ENCODE data around the gene HPCA. TPM values are rescaled to one million over a fixed set of nuclear protein-coding genes. Genes with fewer than 3 reads are reported as not detected.

Gene HPCA
- total and polyA plus RNA-seq, 2 of the 4 experiments (the other 2 are of a cell fraction): 0.22 TPM; not detected in 1

- no peak overlapping the region for H2AK5ac ChIP-seq (ENCODE audit: low read depth, low read length)
- ATAC-seq (ENCODE audit: low read depth) (no peak), DNase-seq (no peak)
- no peak overlapping the region for H2BK120ac ChIP-seq (ENCODE audit: low read depth, low read length)
- H2AK9ac ChIP-seq (replicated peaks; ENCODE audit: low read depth, low read length, poor library complexity): no peak overlapping the region
- no peaks in the 10 kb centered on the region for H3K9me3 ChIP-seq (ENCODE audit: control insufficient read depth, insufficient read depth, low read length)
- no peak overlapping the region for H4K8ac ChIP-seq (ENCODE audit: low read depth in 2 of 2, low read length in 2 of 2)
- no peak overlapping the region for H3K14ac ChIP-seq (replicated peaks; ENCODE audit: low read depth, low read length)
- H3K27ac ChIP-seq (ENCODE audit: insufficient read depth, low read length): no peak overlapping the region
- peaks cover 3% of the 10 kb centered on the region; the same call in 1 of the 2 replicates for H3K9me1 ChIP-seq (ENCODE audit: insufficient read depth, low read length)
- in situ Hi-C loops (cut with MboI; ENCODE audit: low sequenced_read_pairs): no loop called here
- H3K4me2 ChIP-seq (ENCODE audit: low read depth, low read length): no peak overlapping the region
- H3K79me1 ChIP-seq (ENCODE audit: low read depth in 1 of 2, low read length in 2 of 2): peaks cover 0 to 11% of the 10 kb centered on the region in 2 experiments; a peak in 2 of 4 replicates
- TF ChIP-seq BHLHE40 (IDR thresholded peaks at IDR 0.05; ENCODE audit: low read depth, low read length) (no peak), RAD21 (IDR thresholded peaks at IDR 0.05; ENCODE audit: low read length) (no peak), SMC3 (IDR thresholded peaks at IDR 0.05; ENCODE audit: low read depth, low read length) (no peak), CEBPB (IDR thresholded peaks at IDR 0.05; ENCODE audit: low read depth, low read length) (no peak), ELK1 (IDR thresholded peaks at IDR 0.05; ENCODE audit: borderline replicate concordance, low read depth, low read length) (no peak), CHD1 (IDR thresholded peaks at IDR 0.05; ENCODE audit: low read depth, low read length) (no peak), RFX5 (IDR thresholded peaks at IDR 0.05; ENCODE audit: low read depth, low read length) (no peak), FOS (IDR thresholded peaks at IDR 0.05; ENCODE audit: low read depth, low read length) (no peak), POLR2A (IDR thresholded peaks at IDR 0.05; ENCODE audit: low read depth, low read length) (no peak), RCOR1 (IDR thresholded peaks at IDR 0.05; ENCODE audit: insufficient replicate concordance, low read length) (no peak), MAFK (IDR thresholded peaks at IDR 0.05; ENCODE audit: low read depth, low read length) (no peak), MAZ (IDR thresholded peaks at IDR 0.05; ENCODE audit: borderline replicate concordance, low read depth, low read length) (no peak), CTCF (conservative IDR thresholded peaks at IDR 0.05; ENCODE audit: low read depth, low read length) (no peak), NFE2L2 (IDR thresholded peaks at IDR 0.05; ENCODE audit: low read depth, low read length) (no peak), MXI1 (IDR thresholded peaks at IDR 0.05; ENCODE audit: borderline replicate concordance, low read depth, low read length) (no peak), USF2 (IDR thresholded peaks at IDR 0.05; ENCODE audit: low read depth, low read length) (no peak)
- no peak overlapping the region for H3K4ac ChIP-seq (ENCODE audit: low read depth, low read length)
- ChIA-PET POLR2A (ENCODE audit: unreplicated experiment) (no interaction called here), CTCF (interaction anchor here (1.2 kb wide), 1 partner anchor 11 kb away, joined by 3 read pairs; no protein-coding TSS in a partner anchor)
- no peak overlapping the region for H2AFZ ChIP-seq (replicated peaks; ENCODE audit: low read length, poor library complexity)
- H3K36me3 ChIP-seq (ENCODE audit: control insufficient read depth, insufficient read depth, low read length): peaks cover 24% of the 10 kb centered on the region
- intact Hi-C loops (cut with micrococcal nuclease): no loop called here
- H3K27me3 ChIP-seq (ENCODE audit: control insufficient read depth, insufficient read depth, low read length): no peaks in the 10 kb centered on the region
- H3K23ac ChIP-seq (ENCODE audit: low read depth, low read length): no peak overlapping the region
- dilution Hi-C loops (cut with HindIII; ENCODE audit: low sequenced_read_pairs, unreplicated experiment): no loop called here
- no peak overlapping the region for H4K91ac ChIP-seq (ENCODE audit: insufficient read depth, low read depth, low read length)
- H4K5ac ChIP-seq (ENCODE audit: low read depth, low read length): no peak overlapping the region
- H3K56ac ChIP-seq (ENCODE audit: extremely low read depth, insufficient read depth, low read length): no peak overlapping the region
- peaks cover 7% of the 10 kb centered on the region; the same call in 1 of the 2 replicates for H4K20me1 ChIP-seq (ENCODE audit: insufficient read depth, low read length)
- no peak overlapping the region for H2BK5ac ChIP-seq (ENCODE audit: low read depth, low read length, poor library complexity, severe bottlenecking)
- H2BK20ac ChIP-seq (ENCODE audit: low read depth, low read length): no peak overlapping the region
- no peak overlapping the region for H2BK15ac ChIP-seq (ENCODE audit: low read depth, low read length)
- peaks cover 8% of the 10 kb centered on the region for H3K4me1 ChIP-seq (ENCODE audit: control insufficient read depth, insufficient read depth, low read length)
- no peak overlapping the region for H3K9ac ChIP-seq (ENCODE audit: low read depth, low read length)
- H3K18ac ChIP-seq (ENCODE audit: low read depth, low read length): no peak overlapping the region
- no TSS peak for BruUV-seq (replicated peaks)
- H3K4me3 ChIP-seq (ENCODE audit: insufficient read depth, low read depth, low read length): no peak overlapping the region
Observed at GRCh38 chr1:32944180-32944579, 57.9 kb downstream of the HPCA start.

Measured in IMR-90 (cell line).